Hindlimb muscle (tissue), 1 donor: ENCODE data around the gene CCDC196. TPM values are rescaled to one million over a fixed set of nuclear protein-coding genes. Genes with fewer than 3 reads are reported as not detected.
"Not testable (repeated sequence)": the region's sequence is repeated elsewhere in the genome, so short reads cannot be mapped to it uniquely, and the experiment has no call there.

ENCODE experiments used
- DNase-seq: peaks from one replicate; pipeline ENCODE4 v3.0.0-alpha.2; 2013
- polyA plus RNA-seq: library from polyadenylated mRNA; unstranded; fragments of 120-200 nt; gene quantifications from one replicate; pipeline ENCODE4 v1.2.1, GENCODE V29; 2013; ENCODE audit not compliant: insufficient read length

CCDC196 gene
- polyA plus RNA-seq, 1 donor, result 0.28 TPM

DNA sequence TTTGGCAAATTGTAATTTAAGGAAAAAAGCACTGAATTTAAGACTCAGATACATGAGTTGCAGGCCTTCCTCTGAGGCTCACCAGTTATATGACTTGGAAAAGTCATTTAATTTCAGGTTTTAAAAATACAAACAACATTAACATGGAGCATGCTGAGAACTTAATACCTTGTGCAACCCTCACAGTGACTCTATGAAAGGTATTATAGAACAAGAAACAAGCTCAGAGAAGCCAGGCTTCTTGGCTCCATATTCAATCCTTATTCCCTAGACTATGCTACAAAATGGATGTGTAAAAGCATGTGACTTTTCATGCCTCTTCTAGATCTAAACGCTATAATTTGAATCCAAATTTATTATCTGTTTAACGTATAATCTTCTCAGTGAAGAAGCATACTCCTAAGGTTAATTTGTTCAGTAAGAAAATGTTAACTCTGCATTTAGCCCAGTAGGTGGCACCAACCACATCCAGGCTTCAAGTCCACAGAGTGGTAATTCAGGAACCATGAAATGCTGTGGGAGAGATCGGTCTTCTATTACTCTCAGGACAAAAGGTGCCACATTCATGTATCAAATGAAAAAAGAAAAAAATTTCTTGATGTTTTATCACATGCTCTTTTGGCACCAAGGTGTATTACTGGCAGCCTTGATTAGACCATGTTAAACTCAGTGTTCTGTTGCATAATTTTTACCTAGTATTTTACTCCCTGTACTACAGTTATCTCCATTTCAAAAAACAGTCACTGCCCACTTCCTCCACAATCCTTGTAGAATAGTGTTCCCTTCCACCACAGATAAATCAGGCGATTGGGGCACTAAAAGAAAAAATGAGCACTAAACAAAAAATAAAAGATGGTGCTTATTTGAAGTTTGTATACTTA is 9.3 kb downstream of the CCDC196 start:
- DNase-seq, result peak; percentile 60

DNA sequence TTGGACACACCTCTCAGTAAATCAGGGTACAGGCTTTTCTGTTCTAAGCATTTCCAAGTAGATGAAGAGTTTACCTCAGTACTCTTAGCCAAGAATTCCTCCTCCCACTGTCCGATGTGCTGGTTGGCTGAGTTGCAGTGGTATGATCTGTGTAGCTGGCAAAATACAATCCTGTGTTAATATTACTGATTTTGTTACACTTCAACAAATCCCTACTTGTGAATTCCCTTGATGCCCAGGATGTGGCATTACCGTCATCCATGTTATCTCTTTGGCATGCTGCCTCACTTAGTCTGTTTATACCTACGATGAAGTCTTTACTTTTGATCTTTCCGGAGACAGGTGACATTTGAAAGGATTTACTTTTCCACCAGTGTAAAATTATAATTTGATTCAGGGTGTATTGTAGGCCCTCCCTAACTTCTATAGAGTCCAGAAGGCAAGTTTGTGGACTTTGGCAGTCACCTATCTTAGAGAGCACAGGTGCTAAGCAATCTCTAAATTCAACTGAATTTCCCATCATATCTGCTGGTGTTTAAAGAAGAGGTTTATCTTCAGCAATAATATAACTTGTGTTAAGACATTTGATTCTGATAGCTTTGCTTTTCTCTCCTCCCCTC is 10.1 kb downstream of the CCDC196 start:
- no peak for DNase-seq

GRCh38 chr14:66496911-66497310 is 10.7 kb downstream of the CCDC196 start:
- no peak for DNase-seq

GRCh38 chr14:66498311-66498710 is 12.1 kb downstream of the CCDC196 start:
- no peak for DNase-seq

- DNase-seq, result no peak
Observed at GRCh38 chr14:66501592-66501991, 15.4 kb downstream of the CCDC196 start.

DNA sequence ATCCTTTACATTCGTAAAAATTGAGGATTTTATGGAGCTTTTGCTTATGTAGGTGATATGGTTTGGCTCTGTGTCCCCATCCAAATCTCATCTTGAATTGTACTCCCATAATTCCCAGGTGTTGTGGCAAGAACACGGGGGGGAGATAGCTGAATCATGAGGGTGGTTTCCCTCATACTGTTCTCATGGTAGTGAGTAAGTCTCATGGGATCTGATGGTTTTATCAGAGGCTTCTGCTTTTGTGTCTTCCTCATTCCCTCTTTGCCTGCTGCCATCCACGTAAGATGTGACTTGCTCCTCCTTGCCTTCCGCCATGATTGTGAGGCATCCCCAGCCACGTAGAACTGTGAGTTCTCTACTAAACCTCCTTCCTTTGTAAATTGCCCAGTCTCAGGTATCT is 16.7 kb downstream of the CCDC196 start:
- not testable (repeated sequence) for DNase-seq

DNA sequence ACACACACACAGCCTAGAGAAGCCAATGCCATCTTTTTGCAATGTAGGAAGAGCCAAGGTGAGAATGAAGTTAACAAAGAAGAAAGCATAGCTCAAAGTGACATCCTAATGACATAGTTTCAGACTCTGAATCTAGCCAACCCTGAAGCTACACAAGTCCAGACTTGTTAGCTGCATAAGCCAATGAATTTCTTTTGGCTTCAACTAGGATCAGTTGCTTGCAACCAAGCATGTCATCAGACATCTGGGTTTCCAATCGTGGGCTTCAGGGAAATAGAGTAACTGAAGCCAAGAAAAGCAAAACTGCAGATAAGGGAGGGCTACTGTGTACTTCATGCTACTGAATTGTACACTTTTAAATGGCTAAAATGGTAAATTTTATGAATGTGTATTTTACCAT is 17.4 kb downstream of the CCDC196 start:
- no peak for DNase-seq

- no peak for DNase-seq
Observed at GRCh38 chr14:66507181-66507721, 21.1 kb downstream of the CCDC196 start.

DNA sequence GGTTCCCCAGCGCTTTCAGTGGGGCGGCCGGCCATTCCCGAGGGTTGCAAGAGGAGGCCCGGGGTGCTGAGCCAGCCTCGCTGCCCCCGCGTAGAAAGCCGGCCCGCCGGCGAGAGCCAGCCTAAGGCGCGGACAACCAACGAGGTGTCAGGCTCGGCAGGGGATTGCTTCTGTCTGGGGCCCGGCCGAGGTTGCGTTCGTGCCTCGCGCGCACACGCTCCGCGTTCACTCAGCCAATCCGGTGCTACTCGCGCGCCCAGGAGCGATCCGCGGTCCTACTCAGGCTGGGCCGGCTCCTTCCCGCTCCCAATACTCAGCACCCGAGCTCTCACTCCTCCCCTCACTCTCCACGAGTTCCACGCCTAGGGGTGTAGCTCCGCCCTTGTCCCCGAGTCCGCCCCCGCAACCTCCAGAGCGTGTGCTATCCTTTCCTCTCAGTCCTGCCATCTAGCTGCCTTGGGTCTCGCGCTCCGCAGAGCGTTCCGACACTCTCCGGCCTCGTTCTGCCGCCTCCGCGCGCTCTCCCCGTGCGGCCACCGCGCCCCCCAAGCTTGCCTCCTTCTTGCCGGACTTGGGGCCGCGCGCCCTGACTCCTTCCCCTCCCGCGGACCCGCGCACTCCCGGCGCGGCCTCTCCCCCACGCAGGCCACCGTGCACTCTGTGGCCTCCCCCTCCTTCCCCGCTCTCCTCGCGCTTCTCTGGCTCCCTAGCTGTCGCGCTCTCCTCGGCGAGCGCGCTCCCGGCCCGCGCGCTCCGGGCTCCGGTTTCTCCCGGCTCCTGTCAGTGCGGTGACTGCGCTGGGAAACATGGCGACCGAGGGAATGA is 21.8 kb downstream of the CCDC196 start, which contains the start of gene GPHN:
Gene GPHN (plus strand): TSS at position 426 of the 825 bp plus-strand sequence.
- peak; percentile 97 for DNase-seq

DNA sequence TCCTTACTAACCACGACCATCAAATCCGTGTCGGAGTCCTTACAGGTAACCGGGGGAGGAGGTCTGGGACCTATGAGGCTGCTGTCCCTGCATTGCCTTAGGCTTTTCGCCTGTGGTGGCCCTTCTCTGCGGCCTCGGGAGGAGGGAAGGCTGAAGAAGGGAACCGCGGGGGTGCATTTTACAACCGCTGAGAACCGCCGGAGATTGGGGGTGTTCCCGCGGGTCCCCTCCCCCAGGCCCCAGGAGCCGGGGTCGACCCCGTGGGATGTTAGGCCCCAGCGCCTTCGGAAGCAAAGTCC is 22.3 kb downstream of the CCDC196 start:
- DNase-seq, result no peak

GRCh38 chr14:66508846-66509621 is 22.9 kb downstream of the CCDC196 start:
- peak; percentile 40 for DNase-seq

DNA sequence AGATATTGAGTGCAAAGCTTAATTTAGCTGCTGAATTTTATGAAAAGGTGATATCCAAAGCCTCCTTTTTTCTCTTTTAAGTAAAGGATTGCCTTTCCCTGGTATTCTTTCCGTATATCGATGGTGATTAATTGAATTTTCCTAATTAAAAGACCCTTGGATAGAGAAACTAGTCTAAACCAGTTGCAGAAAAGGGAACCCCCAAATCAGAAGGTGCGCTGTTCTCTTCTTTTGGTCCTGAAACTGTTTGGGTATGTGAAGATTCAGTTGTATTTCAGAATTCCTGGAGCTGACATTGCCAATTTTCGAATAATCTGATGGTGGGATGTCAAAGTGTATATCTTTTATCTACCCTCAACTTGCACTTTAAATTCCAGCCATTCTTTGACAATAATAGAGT is 23.7 kb downstream of the CCDC196 start:
- no peak for DNase-seq

DNA sequence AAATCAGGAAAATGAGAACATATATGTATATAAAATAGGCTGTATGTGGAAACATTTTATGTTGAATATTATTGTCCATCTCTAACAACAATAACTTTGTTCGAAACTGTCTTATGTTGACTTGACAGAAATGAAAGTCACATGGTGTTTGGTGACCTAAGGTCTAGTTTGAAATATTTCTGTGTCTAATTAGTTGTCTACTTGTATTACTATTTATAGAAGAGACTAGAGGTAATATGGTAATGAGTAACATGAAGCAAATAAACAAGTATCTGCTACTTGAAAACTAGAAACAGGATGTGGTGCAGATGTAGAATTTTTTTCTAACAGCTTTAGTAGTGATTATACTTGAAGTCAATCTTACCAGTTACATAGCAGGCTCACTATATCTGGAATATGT is 25.7 kb downstream of the CCDC196 start:
- no peak for DNase-seq

DNA sequence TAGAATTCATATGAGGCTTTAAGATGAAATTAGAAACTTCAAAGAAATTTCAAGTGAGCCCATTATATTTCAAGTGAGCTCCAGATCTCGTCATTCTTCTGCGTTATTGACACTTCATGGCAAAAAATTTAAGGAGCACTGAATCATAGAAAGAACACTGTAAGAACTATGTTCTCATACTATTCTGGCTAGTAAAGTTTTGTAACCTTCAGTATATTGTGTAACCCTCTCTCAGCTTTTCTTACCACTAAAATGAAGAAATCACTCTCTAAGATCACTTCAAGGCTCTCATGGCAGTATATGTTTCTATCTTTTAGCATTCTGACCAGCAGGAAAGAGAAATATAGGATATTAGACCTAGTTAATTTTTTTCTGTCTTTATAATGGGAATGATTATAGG is 28.0 kb downstream of the CCDC196 start:
- DNase-seq, result no peak

GRCh38 chr14:66530526-66530925 is 44.4 kb downstream of the CCDC196 start:
- DNase-seq, result no peak

GRCh38 chr14:66539034-66539433 is 52.9 kb downstream of the CCDC196 start:
- DNase-seq, result no peak

GRCh38 chr14:66540038-66540437 is 53.9 kb downstream of the CCDC196 start:
- no peak for DNase-seq

GRCh38 chr14:66541627-66542026 is 55.5 kb downstream of the CCDC196 start:
- DNase-seq, result no peak

DNA sequence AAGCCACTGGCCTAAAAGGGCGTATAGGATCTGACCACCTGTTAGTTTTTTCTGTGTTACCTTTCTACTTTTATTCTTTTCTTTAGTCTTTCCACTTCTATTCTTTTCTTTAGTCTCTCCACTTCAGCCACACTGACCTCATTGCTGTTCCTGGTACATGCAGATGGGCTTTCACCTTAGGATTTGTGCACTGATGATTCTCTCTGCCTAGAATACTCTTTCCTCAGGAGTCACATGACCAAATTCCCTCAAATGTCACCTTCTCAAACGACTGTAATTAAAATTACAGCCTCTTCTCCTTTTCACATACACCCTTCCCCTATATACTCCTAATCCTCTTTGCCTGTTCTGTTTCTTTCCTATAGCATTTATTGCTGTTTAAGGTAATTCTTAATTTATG is 57.8 kb downstream of the CCDC196 start:
- DNase-seq, result no peak

DNA sequence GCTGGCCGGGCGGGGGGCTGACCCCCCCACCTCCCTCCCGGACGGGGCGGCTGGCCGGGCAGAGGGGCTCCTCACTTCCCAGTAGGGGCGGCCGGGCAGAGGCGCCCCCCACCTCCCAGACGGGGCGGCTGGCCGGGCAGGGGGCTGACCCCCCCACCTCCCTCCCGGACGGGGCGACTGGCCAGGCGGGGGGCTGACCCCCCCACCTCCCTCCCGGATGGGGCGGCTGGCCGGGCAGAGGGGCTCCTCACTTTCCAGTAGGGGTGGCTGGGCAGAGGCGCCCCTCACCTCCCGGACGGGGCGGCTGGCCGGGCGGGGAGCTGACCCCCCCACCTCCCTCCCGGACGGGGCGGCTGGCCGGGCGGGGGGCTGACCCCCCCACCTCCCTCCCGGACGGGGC is 59.0 kb downstream of the CCDC196 start:
- not testable (repeated sequence) for DNase-seq

- DNase-seq, result not testable (repeated sequence)
Observed at GRCh38 chr14:66545751-66546150, 59.6 kb downstream of the CCDC196 start.
